Mesothelial cell of epicardium (in vitro differentiated cells): ENCODE measurements around the gene RNH1. TPM values are rescaled to one million over a fixed set of nuclear protein-coding genes. Genes with fewer than 3 reads are reported as not detected.

Source experiments
- DNase-seq, 2 experiments: peaks; one replicate each; pipeline ENCODE4 v3.0.0; 2021; ENCODE audit warnings: low spot score in 2 of 2; ENCODE audit not compliant: unreplicated experiment in 2 of 2
- H3K27ac Mint-ChIP-seq: 2 replicates; pipeline ENCODE4 v1.8.0; 2021; ENCODE audit warnings: mixed read lengths
- H3K27me3 Mint-ChIP-seq: 2 replicates; pipeline ENCODE4 v1.8.0; 2021; ENCODE audit warnings: low read depth, mixed read lengths
- H3K36me3 Mint-ChIP-seq: 2 replicates; pipeline ENCODE4 v1.8.0; 2021; ENCODE audit warnings: mixed read lengths
- H3K4me1 Mint-ChIP-seq: 2 replicates; pipeline ENCODE4 v1.8.0; 2021; ENCODE audit warnings: mixed read lengths
- H3K4me3 Mint-ChIP-seq: 2 replicates; pipeline ENCODE4 v1.8.0; 2021; ENCODE audit warnings: mild to moderate bottlenecking, moderate library complexity, mixed read lengths
- H3K9me3 Mint-ChIP-seq: 2 replicates; pipeline ENCODE4 v1.8.0; 2021; ENCODE audit warnings: mixed read lengths
- CTCF ChIP-seq: fragments of 200-600 bp; sonication (generic); IDR thresholded peaks from one replicate; pipeline ENCODE4 v1.5.0; 2021; ENCODE audit warnings: antibody characterized with exemption; ENCODE audit not compliant: unreplicated experiment
- total RNA-seq: library from RNA; stranded (reverse); gene quantifications from 3 replicates; pipeline ENCODE4 v1.2.1, GENCODE V29; 2021

The RNH1 gene
- total RNA-seq, 1 donor from 2014 or later: 81.7 TPM

GRCh38 chr11:532527-532985 lies 25.5 kb upstream of the RNH1 start:
- Mint-ChIP-seq H3K36me3 (peaks cover 5% of the 10 kb centered on the region), H3K27ac (no peak overlapping the region), H3K9me3 (no peaks in the 10 kb centered on the region), H3K4me3 (no peak overlapping the region), H3K27me3 (no peaks in the 10 kb centered on the region), H3K4me1 (peaks cover 5% of the 10 kb centered on the region)
- no peak for TF ChIP-seq CTCF
- no peak for DNase-seq

DNA sequence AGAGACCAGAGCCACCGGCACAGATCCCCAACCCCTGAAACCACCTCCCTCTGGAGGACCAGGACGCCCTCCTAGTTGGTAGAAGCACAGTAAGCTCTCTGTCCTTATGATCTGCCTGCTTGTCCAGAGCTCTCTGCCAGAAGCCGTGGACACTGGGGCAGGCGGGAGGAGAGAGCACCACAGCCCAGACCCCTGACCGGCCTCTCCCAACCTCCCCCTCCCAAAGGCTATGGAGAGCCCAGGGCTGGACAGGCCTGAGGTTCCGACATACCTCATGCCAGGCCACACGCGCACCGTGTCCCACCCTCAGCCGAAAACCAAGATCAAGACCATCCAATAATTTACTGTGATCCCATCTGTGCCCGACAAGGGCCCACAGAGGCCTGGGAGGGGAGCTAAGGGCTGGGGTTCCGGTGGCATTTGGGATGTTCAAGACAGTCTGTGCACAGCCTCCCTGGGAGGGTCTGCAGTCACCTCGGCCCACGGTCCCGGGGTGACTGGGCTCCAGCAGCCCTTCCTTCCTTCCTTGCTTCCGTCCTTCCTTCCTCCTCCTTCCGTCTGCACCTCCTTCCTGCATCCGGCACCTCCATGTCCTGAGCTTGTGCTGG lies 25.0 kb upstream of the RNH1 start:
- no peak for DNase-seq
- Mint-ChIP-seq H3K4me1 (peaks cover 5% of the 10 kb centered on the region), H3K9me3 (no peaks in the 10 kb centered on the region), H3K27me3 (no peaks in the 10 kb centered on the region), H3K36me3 (peaks cover 5% of the 10 kb centered on the region), H3K27ac (peak overlapping the region; percentile 16), H3K4me3 (no peak overlapping the region)
- no peak for TF ChIP-seq CTCF

- Mint-ChIP-seq H3K4me3 (no peak overlapping the region), H3K9me3 (no peaks in the 10 kb centered on the region), H3K27ac (no peak overlapping the region), H3K27me3 (no peaks in the 10 kb centered on the region), H3K36me3 (peaks cover 5% of the 10 kb centered on the region), H3K4me1 (peaks cover 2% of the 10 kb centered on the region)
- TF ChIP-seq CTCF: no peak
- no peak for DNase-seq
These were observed 24.2 kb upstream of the RNH1 start for GRCh38 chr11:530960-531831.

- Mint-ChIP-seq H3K4me1 (no peaks in the 10 kb centered on the region), H3K9me3 (no peaks in the 10 kb centered on the region), H3K4me3 (no peak overlapping the region), H3K27me3 (no peaks in the 10 kb centered on the region), H3K27ac (no peak overlapping the region), H3K36me3 (peaks cover 5% of the 10 kb centered on the region)
- no peak for DNase-seq
- TF ChIP-seq CTCF: no peak
These were observed 22.8 kb upstream of the RNH1 start for GRCh38 chr11:529728-530411.

DNA sequence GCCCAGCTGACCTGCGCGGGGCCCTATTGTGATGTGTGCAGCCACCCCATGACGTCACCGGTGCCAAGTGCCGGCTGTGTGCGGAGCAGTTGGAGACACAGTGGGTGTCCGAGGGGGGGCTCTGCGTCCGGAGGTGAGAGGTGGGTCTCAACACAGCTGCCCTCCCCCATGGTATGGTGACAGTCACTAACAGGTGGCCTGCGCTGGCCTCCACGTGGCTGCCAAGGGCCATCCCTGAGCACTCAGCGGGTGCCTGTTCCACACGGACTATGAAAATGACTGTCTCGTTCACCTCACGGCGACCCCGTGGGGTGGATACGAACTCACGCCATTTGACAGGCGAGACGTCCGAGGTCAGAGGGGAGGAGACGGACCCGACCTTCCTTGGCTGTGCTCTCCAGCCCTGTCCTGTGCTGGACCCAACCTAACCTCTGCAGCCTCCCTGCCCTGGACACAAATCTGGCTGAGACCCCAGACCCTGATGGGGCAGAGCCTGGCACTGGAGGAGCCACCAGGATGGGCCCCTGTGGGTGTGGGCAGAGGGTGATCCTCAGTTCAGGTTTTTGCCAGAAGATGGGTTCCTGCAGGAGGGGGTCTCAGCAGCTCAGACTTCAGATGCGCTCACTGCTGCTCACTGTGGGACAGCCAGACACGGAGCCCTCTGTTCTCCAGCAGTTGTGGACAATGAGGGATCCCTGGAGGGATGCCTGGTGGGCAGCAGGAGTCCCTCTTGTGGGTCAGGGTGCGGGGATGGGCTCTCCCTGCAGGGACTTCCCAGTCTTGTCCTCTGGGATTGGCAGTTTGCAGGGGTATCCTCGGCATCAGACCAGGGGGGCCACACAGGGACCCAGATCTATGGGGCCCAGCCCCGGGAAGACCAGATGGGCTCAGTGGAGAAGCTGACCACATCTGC lies 22.0 kb upstream of the RNH1 start:
- TF ChIP-seq CTCF: no peak
- Mint-ChIP-seq H3K9me3 (peaks cover 2% of the 10 kb centered on the region), H3K27me3 (no peaks in the 10 kb centered on the region), H3K4me1 (no peaks in the 10 kb centered on the region), H3K27ac (no peak overlapping the region), H3K4me3 (no peak overlapping the region), H3K36me3 (peaks cover 6% of the 10 kb centered on the region)
- no peak for DNase-seq
